Measurements from ENCODE around the gene FAM3A. TPM values are rescaled to one million over a fixed set of nuclear protein-coding genes. Genes with fewer than 3 reads are reported as not detected.

The FAM3A gene
- total RNA-seq, 4 donors from 2014 or later, result 10.1 to 49.7 (median 38.3) TPM

- TF ChIP-seq CTCF (IDR thresholded peaks at IDR 0.05; ENCODE audit: low read depth), result no peak
Observed at GRCh38 chrX:154457491-154458115, 58.4 kb downstream of the FAM3A start.

Small RNA genes lying within 50 kb of the gene (small RNA-seq; reads per million reads assigned to genes)
- not detected for gene RN7SL697P

Other genes starting within 250 kb of the FAM3A start
- not detected for gene TEX28, start 221.1 kb downstream of the FAM3A start, total RNA-seq
- gene TKTL1, start 220.4 kb downstream of the FAM3A start, total RNA-seq, result under 1 TPM in 2 of 4 donors, not detected in 2; 0.34 to 0.66 TPM
- 1,000 to 10,000 TPM in 1 of 4 donors, 100 to 1,000 TPM in 3; 462 to 1,045 (median 723) TPM for gene FLNA, start 141.6 kb downstream of the FAM3A start, total RNA-seq
- gene EMD, start 136.9 kb downstream of the FAM3A start, total RNA-seq, result 10 to 100 TPM; 27.6 to 37.9 (median 30.2) TPM
- gene RPL10, start 117.9 kb downstream of the FAM3A start, total RNA-seq, result 1,000 to 10,000 TPM; 3,672 to 6,817 (median 5,466) TPM
- gene DNASE1L1, start 107.0 kb downstream of the FAM3A start, total RNA-seq, result 10 to 100 TPM; 22.2 to 42.8 (median 38.0) TPM
- 100 to 1,000 TPM in 1 of 4 donors, 10 to 100 TPM in 3; 23.5 to 102 (median 40.7) TPM for gene TAFAZZIN, start 104.7 kb downstream of the FAM3A start, total RNA-seq
- gene ATP6AP1, start 87.6 kb downstream of the FAM3A start, total RNA-seq, result 10 to 100 TPM; 33.6 to 94.5 (median 43.9) TPM
- 10 to 100 TPM; 45.3 to 89.7 (median 61.6) TPM for gene GDI1, start 79.1 kb downstream of the FAM3A start, total RNA-seq
- 100 to 1,000 TPM in 2 of 4 donors, 10 to 100 TPM in 2; 37.3 to 104 (median 78.3) TPM for gene FAM50A, start 72.1 kb downstream of the FAM3A start, total RNA-seq
- gene PLXNA3, start 58.0 kb downstream of the FAM3A start, total RNA-seq, result 10 to 100 TPM in 3 of 4 donors, 1 to 10 TPM in 1; 5.6 to 17.9 (median 11.6) TPM
- gene LAGE3, start 37.0 kb downstream of the FAM3A start, total RNA-seq, result 10 to 100 TPM in 3 of 4 donors, 1 to 10 TPM in 1; 5.7 to 17.0 (median 14.9) TPM
- 10 to 100 TPM; 26.7 to 32.6 (median 30.1) TPM for gene UBL4A, start 29.6 kb downstream of the FAM3A start, total RNA-seq
- gene SLC10A3, start 25.6 kb downstream of the FAM3A start, total RNA-seq, result 10 to 100 TPM in 3 of 4 donors, 1 to 10 TPM in 1; 8.2 to 18.3 (median 15.9) TPM
- 10 to 100 TPM; 37.2 to 90.6 (median 46.5) TPM for gene G6PD, start 30.6 kb upstream of the FAM3A start, total RNA-seq
- gene IKBKG, start 31.4 kb upstream of the FAM3A start, total RNA-seq, result 10 to 100 TPM in 2 of 4 donors, 1 to 10 TPM in 2; 8.5 to 19.0 (median 11.4) TPM
- gene CTAG1A, start 68.9 kb upstream of the FAM3A start, total RNA-seq, result not detected
- not detected for gene CTAG1B, start 103.0 kb upstream of the FAM3A start, total RNA-seq
- gene CTAG2, start 137.3 kb upstream of the FAM3A start, total RNA-seq, result not detected
- 10 to 100 TPM in 2 of 4 donors, 1 to 10 TPM in 2; 8.6 to 18.9 (median 13.0) TPM for gene GAB3, start 234.8 kb upstream of the FAM3A start, total RNA-seq
- 10 to 100 TPM; 23.3 to 65.7 (median 42.1) TPM for gene DKC1, start 246.6 kb upstream of the FAM3A start, total RNA-seq